Iris pigment epithelial cell (primary cell): ENCODE results near the gene ABCG2.
"Not testable (repeated sequence)": the region's sequence is repeated elsewhere in the genome, so short reads cannot be mapped to it uniquely, and the experiment has no call there.

Experiments
- DNase-seq: peaks from one replicate; pipeline ENCODE4 v3.0.0-alpha.2; 2011; ENCODE audit warnings: low read depth

Gene ABCG2

GRCh38 chr4:88166608-88167007 is 8.2 kb upstream of the ABCG2 start:
- peak; percentile 51 for DNase-seq

GRCh38 chr4:88163336-88163735 is 4.9 kb upstream of the ABCG2 start:
- no peak for DNase-seq

- DNase-seq = no peak
These were observed 4.2 kb upstream of the ABCG2 start for GRCh38 chr4:88162626-88163025.

GRCh38 chr4:88159229-88159725 is 838 bp upstream of the ABCG2 start:
- DNase-seq = no peak

- peak; percentile 53 for DNase-seq
These were observed 376 bp downstream of the ABCG2 start for GRCh38 chr4:88158038-88158488.

- DNase-seq = not testable (repeated sequence)
These were observed 6.1 kb downstream of the ABCG2 start for GRCh38 chr4:88152331-88152730.

GRCh38 chr4:88148560-88148959 is 9.9 kb downstream of the ABCG2 start:
- no peak for DNase-seq

GRCh38 chr4:88147799-88148217 is 10.6 kb downstream of the ABCG2 start:
- DNase-seq = no peak

GRCh38 chr4:88146891-88147290 is 11.5 kb downstream of the ABCG2 start:
- DNase-seq = no peak

GRCh38 chr4:88144866-88145300 is 13.6 kb downstream of the ABCG2 start:
- DNase-seq = no peak

GRCh38 chr4:88144048-88144447 is 14.4 kb downstream of the ABCG2 start:
- DNase-seq = no peak

- DNase-seq = peak; percentile 80
These were observed 14.9 kb downstream of the ABCG2 start for GRCh38 chr4:88143504-88143903.

GRCh38 chr4:88138561-88138960 is 19.9 kb downstream of the ABCG2 start:
- peak; percentile 89 for DNase-seq

GRCh38 chr4:88137112-88137511 is 21.3 kb downstream of the ABCG2 start:
- peak; percentile 27 for DNase-seq

GRCh38 chr4:88136249-88136648 is 22.2 kb downstream of the ABCG2 start:
- no peak for DNase-seq

- no peak for DNase-seq
These were observed 23.1 kb downstream of the ABCG2 start for GRCh38 chr4:88135356-88135663.

- no peak for DNase-seq
These were observed 23.7 kb downstream of the ABCG2 start for GRCh38 chr4:88134536-88135355.

- no peak for DNase-seq
These were observed 24.3 kb downstream of the ABCG2 start for GRCh38 chr4:88134111-88134510.

- no peak for DNase-seq
These were observed 27.7 kb downstream of the ABCG2 start for GRCh38 chr4:88130544-88131305.

GRCh38 chr4:88130003-88130402 is 28.4 kb downstream of the ABCG2 start:
- no peak for DNase-seq

GRCh38 chr4:88122260-88122659 is 36.2 kb downstream of the ABCG2 start:
- DNase-seq = not testable (repeated sequence)

GRCh38 chr4:88119943-88120342 is 38.5 kb downstream of the ABCG2 start:
- no peak for DNase-seq

GRCh38 chr4:88115587-88115986 is 42.9 kb downstream of the ABCG2 start:
- DNase-seq = no peak
